Measurements from ENCODE around the gene LILRB3.

DNA sequence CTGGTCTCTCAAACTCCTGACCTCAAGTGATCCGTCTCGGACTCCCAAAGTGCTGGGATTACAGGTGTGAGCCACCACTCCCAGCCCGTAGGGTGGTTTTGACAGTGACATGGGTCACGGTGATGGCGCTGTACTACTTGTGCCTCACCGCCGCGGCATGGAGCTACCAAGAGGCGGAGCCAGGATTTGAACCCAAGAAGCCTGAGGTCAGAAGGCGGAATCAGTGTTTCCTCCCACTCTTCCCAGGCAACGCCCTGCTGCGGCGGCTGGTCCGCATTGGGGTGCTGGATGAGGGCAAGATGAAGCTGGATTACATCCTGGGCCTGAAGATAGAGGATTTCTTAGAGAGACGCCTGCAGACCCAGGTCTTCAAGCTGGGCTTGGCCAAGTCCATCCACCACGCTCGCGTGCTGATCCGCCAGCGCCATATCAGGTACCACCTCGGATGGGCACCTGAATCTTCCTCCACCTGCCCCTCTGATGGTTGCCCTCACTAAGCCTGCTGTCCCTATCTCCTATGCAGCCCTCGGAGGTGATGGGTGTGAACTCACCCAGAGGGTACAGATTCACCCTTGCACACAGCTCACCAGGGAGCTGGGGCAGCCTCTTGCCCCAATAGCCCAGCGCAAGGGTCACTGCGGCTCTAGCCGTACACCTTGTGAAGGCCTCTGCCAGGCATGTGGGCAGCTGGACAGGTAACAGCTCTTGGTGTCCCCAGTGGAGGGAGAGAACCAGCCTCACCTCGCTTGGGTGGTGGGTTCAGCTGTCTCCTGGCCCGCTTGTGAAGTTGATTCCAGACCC is 16.6 kb downstream of the LILRB3 start:
- TF ChIP-seq, protein P1, sequence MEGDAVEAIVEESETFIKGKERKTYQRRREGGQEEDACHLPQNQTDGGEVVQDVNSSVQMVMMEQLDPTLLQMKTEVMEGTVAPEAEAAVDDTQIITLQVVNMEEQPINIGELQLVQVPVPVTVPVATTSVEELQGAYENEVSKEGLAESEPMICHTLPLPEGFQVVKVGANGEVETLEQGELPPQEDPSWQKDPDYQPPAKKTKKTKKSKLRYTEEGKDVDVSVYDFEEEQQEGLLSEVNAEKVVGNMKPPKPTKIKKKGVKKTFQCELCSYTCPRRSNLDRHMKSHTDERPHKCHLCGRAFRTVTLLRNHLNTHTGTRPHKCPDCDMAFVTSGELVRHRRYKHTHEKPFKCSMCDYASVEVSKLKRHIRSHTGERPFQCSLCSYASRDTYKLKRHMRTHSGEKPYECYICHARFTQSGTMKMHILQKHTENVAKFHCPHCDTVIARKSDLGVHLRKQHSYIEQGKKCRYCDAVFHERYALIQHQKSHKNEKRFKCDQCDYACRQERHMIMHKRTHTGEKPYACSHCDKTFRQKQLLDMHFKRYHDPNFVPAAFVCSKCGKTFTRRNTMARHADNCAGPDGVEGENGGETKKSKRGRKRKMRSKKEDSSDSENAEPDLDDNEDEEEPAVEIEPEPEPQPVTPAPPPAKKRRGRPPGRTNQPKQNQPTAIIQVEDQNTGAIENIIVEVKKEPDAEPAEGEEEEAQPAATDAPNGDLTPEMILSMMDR (IDR thresholded peaks at IDR 0.05 in 4 of 5, conservative IDR thresholded peaks at IDR 0.05 in 1 of 5), result no peak
- TF ChIP-seq POLR2A (IDR thresholded peaks at IDR 0.05), result no peak

Data from gastrocnemius medialis (tissue), 4 donors.